SU-DHL-6 (cell line): ENCODE data around the gene MEIKIN.

Experiments
- H2AFZ ChIP-seq: fragments of 200-600 bp; sonication (generic); 2 replicates; pipeline ENCODE4 v1.6.1; 2014; ENCODE audit warnings: low read depth, mild to moderate bottlenecking, moderate library complexity, mixed read lengths, antibody characterized with exemption, low read length; ENCODE audit not compliant: severe bottlenecking
- H3F3A ChIP-seq: fragments of 200-600 bp; shearing (Covaris generic); 2 replicates; pipeline ENCODE4 v1.6.0; 2016; ENCODE audit warnings: antibody characterized with exemption, mild to moderate bottlenecking; ENCODE audit not compliant: insufficient read depth
- H3K27ac ChIP-seq: fragments of 200-600 bp; sonication (generic); 2 replicates; pipeline ENCODE4 v1.5.1; 2016; ENCODE audit warnings: low read depth, mild to moderate bottlenecking, low read length, moderate library complexity, mixed read lengths
- H3K27me3 ChIP-seq: fragments of 200-600 bp; sonication (generic), shearing (Covaris generic); 2 replicates; pipeline ENCODE4 v1.6.0; 2014; ENCODE audit warnings: mild to moderate bottlenecking, low read length
- H3K36me3 ChIP-seq: fragments of 200-600 bp; sonication (generic); 2 replicates; pipeline ENCODE4 v1.6.1; 2014; ENCODE audit warnings: mild to moderate bottlenecking, low read length, mixed read lengths
- H3K4me2 ChIP-seq: fragments of 300-600, 200-600 bp; shearing (Covaris generic), sonication (generic); 2 replicates; pipeline ENCODE4 v1.6.0; 2014; ENCODE audit warnings: low read length, low read depth, mild to moderate bottlenecking; ENCODE audit not compliant: poor library complexity, severe bottlenecking
- H3K4me3 ChIP-seq: fragments of 200-600 bp; sonication (generic); 2 replicates; pipeline ENCODE4 v1.5.1; 2014; ENCODE audit warnings: antibody characterized with exemption, low read length, mild to moderate bottlenecking, mixed read lengths; ENCODE audit not compliant: insufficient read depth, poor library complexity, severe bottlenecking
- H3K79me2 ChIP-seq: fragments of 200-600 bp; sonication (generic); 2 replicates; pipeline ENCODE4 v1.6.1; 2014; ENCODE audit warnings: mild to moderate bottlenecking, low read length, moderate library complexity; ENCODE audit not compliant: insufficient read depth
- H3K9ac ChIP-seq: fragments of 200-600 bp; sonication (generic); 2 replicates; pipeline ENCODE4 v1.7.0; 2014; ENCODE audit warnings: mild to moderate bottlenecking, low read length
- H3K9me2 ChIP-seq: fragments of 200-600 bp; sonication (generic); replicated peaks from 2 replicates; pipeline ENCODE4 v1.6.1; 2014; ENCODE audit warnings: low read length; ENCODE audit not compliant: insufficient read depth
- H3K9me3 ChIP-seq: fragments of 200-600 bp; sonication (generic); 2 replicates; pipeline ENCODE4 v1.6.1; 2014; ENCODE audit warnings: low read length, mixed read lengths; ENCODE audit not compliant: insufficient read depth
- H4K20me1 ChIP-seq: fragments of 200-600 bp; sonication (generic); 2 replicates; pipeline ENCODE4 v1.6.1; 2014; ENCODE audit warnings: low read depth, mild to moderate bottlenecking, antibody characterized with exemption, low read length, moderate library complexity, mixed read lengths
- CTCF ChIP-seq: fragments of 200-600 bp; sonication (generic); IDR thresholded peaks from one replicate; pipeline ENCODE4 v1.5.1; 2017; ENCODE audit warnings: antibody characterized with exemption, mild to moderate bottlenecking, low read length, moderate library complexity; ENCODE audit not compliant: insufficient read depth, poor library complexity, severe bottlenecking
- EZH2phosphoT487 ChIP-seq: fragments of 200-600 bp; sonication (generic), shearing (Covaris generic); conservative IDR thresholded peaks from 2 replicates; pipeline ENCODE4 v1.6.1; 2018; ENCODE audit warnings: mild to moderate bottlenecking, antibody characterized with exemption, low read length, moderate library complexity, mixed read lengths

The MEIKIN gene

GRCh38 chr5:131993676-131994075 is 48.2 kb upstream of the MEIKIN start:
- no peak overlapping the region for H3K9ac ChIP-seq
- H3K4me2 ChIP-seq, result no peak overlapping the region
- no peaks in the 10 kb centered on the region for H3K79me2 ChIP-seq
- H3K27ac ChIP-seq, result no peak overlapping the region
- no peaks in the 10 kb centered on the region for H3K9me3 ChIP-seq
- H4K20me1 ChIP-seq, result no peaks in the 10 kb centered on the region
- no peaks in the 10 kb centered on the region for H3K36me3 ChIP-seq
- no peaks in the 10 kb centered on the region for H3F3A ChIP-seq
- no peaks in the 10 kb centered on the region for H3K9me2 ChIP-seq
- no peaks in the 10 kb centered on the region for H3K27me3 ChIP-seq
- TF ChIP-seq CTCF (no peak), EZH2phosphoT487 (no peak)
- no peak overlapping the region for H3K4me3 ChIP-seq
- H2AFZ ChIP-seq, result no peak overlapping the region

DNA sequence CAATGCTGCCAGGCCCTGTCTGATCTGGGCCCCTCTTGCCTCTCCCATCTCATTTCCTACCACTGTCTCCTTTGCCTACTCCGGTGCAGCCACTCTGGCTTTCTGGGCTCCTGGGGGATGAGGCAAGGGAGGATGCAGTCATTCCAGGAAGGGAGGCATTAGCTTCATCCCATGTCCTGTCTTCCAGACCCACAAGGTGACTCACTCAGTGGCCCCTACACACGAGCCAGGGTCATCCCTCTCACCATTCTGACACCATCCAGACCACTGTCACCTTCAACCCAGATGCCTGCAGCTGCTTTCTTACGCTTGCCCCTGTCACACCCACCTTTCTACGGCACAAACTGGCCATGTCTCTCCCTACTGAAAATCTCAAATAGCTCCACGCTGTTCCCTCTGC is 46.9 kb upstream of the MEIKIN start:
- Histone ChIP-seq H3K36me3 (no peaks in the 10 kb centered on the region), H3K9me3 (no peaks in the 10 kb centered on the region)

DNA sequence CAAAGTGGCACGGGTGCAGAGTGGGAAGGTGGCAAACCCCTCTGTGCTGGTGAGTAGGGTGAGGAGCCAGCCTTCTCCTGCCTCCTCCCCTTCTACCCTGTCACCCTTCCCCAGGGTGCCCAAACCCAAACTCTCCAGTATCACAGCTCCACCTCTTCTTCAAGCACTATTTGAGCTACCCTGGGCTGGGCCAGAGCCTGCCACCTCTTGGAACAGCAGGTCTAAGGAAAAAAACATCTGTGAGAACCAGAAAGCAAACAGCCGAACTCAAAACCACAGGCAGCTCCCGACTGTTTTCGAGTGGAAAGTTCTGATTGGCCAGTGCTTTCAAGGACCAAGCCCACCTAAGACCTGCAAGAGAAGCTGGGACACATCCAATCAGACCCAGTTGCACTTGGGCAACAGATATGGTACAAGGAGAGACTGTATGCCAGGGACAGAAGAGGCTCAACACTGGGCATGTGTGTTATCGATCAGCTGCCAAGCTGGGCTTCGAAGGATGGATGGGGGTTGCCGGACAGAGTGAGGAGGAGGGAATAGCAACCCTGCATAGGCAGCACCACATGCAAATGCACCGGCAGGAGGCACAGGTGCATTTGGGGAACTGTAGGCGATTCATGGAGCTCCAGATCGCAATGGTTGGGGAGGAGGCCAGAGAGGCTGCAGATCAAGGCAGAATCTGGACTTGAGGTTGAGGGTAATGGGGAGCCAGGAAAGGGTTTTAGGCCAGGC is 46.3 kb upstream of the MEIKIN start:
- H2AFZ ChIP-seq, result no peak overlapping the region

More for the DNA sequence above, 46.9 kb upstream of the MEIKIN start:
- no peaks in the 10 kb centered on the region for H4K20me1 ChIP-seq
- no peak overlapping the region for H3K9ac ChIP-seq
- H3K79me2 ChIP-seq, result no peaks in the 10 kb centered on the region
- no peak for TF ChIP-seq EZH2phosphoT487
- no peak for TF ChIP-seq CTCF
- no peak overlapping the region for H3K4me2 ChIP-seq
- H3K27ac ChIP-seq, result no peak overlapping the region
- H3K9me2 ChIP-seq, result no peaks in the 10 kb centered on the region
- H3K27me3 ChIP-seq, result no peaks in the 10 kb centered on the region
- H3K4me3 ChIP-seq, result no peak overlapping the region
- no peaks in the 10 kb centered on the region for H3F3A ChIP-seq
- no peak overlapping the region for H2AFZ ChIP-seq

More for the DNA sequence above, 46.3 kb upstream of the MEIKIN start:
- Histone ChIP-seq H3F3A (no peaks in the 10 kb centered on the region), H3K4me3 (no peak overlapping the region), H3K9me2 (no peaks in the 10 kb centered on the region), H3K9ac (no peak overlapping the region), H3K36me3 (no peaks in the 10 kb centered on the region), H3K4me2 (no peak overlapping the region), H3K9me3 (no peaks in the 10 kb centered on the region), H3K79me2 (no peaks in the 10 kb centered on the region), H3K27ac (no peak overlapping the region), H3K27me3 (no peaks in the 10 kb centered on the region), H4K20me1 (no peaks in the 10 kb centered on the region)
- TF ChIP-seq CTCF, result no peak
- TF ChIP-seq EZH2phosphoT487, result no peak
